CD4-positive, alpha-beta T cell treated with Interferon alpha-2 for 1 hour (primary cell): Measurements from ENCODE around the gene MSI2.
"Not testable (repeated sequence)": the region's sequence is repeated elsewhere in the genome, so short reads cannot be mapped to it uniquely, and the experiment has no call there.

ENCODE experiments used
- DNase-seq, 2 donors: peaks; one replicate each; pipeline ENCODE4 v3.0.0-alpha.2; 2020 to 2022

MSI2 gene

DNA sequence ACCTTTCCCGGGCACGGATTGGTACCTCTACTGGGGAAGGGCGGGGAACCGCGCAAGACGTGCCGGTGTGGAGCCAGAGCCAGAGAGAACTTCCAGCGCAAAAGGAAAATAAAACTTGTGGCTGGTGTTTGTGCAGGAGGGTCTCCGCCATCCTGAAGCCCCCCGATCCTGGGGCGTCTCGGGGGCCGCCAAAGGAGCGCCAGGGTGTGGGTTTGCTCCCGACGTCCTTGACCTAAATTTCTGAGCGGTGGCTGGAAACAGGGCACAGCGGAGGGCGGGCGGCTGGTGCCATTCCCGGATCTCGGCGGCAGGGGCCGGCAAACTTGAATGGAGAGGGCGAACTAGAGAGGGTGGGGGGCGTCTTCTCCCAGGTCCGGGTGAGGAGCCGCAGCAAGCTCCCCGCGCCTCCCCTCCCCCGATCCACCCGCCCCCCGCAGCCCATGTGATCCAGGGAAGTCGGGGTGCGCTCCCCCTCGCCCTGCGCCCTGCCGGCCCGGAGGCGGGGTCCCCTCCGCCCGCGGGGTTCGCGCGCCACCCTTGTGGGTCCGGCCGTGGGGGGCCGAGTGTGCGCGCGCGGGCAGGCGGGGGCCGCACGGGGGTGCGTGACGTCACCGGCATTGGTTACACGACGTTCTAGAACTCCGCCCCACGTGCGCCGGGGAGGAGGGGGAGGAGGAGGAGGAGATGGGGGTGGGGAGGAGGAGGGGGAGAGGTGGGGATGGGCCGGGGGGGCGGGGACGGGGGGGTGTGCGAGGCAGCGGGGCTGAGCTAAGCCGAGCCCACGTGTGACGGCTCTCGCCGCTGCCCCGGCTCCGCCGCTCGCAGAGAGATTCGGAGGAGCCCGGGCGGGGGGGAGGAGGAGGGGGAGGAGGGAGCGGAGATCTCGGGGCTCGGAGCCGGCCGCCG lies at the start of gene MSI2:
Gene MSI2, plus strand, starts transcription at position 748 of the 906 bp plus-strand sequence. CDS start 220 bp downstream, outside the sequence.
- DNase-seq: peak; percentile 93 to 95

DNA sequence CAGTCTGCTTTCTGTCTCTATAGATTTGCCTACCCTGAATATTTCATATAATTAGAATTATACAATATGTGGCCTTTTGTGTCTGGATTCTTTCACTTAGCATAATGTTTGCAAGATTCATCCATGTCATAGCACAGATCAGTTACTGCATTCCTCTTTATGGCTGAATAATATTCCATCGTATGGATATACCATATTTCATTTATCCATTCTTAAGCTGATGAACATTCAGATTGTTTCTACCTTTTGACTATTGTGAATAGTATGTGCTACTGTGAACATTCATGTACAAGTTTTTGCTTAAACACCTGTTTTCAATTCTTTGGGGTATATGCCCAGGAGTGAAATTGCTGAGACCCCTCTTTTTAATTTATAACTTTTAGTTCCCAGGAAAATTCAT lies 49.4 kb upstream of the MSI2 start:
- no peak for DNase-seq

DNA sequence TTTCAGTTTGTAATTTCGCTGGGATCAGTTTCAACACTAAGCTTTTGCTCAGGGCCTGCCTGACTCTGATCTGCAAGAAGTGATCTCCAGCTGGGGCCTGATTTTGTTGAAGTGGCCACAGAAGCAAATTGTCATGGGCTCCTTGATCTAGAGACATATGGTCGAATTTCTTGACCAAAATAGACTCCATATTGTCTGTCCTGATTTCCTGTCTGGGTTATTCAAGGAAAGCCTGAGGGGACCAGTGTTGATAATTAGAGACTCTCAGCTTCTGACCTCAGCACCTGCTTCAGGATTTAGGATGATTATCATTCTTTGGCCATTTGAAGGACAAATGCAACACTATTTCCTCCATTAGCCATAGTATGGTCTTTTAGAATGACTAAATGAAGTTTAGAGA lies 48.9 kb upstream of the MSI2 start:
- no peak for DNase-seq

DNA sequence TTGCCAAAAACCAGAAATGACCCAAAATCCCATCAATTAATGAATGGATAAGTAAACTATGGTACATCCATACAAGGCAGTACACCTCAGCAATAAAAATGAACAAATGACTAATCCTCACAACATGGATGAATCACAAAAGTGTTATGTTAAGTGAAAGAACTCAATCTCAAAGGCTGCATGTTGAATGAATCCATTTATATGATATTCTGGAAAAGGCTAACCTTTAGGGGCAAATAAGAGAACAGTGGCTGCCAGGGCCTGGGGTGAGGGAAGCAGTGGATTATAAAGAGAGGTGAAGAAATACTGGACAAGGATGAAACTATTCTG lies 46.1 kb upstream of the MSI2 start:
- no peak for DNase-seq

DNA sequence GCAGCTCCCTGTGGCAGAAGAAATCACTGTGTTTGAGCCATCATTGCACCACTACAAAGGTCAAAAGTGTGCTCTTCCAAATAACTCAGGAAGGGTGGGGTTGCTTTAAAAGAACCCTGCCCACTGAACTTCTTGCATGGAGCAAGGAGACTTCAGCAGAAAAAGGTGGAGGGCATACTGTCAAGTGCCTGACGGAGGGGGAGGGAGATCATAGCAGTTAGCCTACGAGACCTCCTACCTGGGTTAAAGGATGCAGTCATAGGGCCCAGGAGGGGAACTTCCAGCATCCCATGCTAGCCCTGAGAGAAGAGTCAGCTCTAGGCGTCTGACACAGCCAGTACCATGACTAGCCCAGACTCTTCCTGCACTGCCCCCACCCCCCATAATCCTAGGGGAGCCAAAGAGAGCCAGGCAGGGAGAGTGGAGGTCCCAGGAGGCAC lies 45.3 kb upstream of the MSI2 start:
- no peak for DNase-seq

DNA sequence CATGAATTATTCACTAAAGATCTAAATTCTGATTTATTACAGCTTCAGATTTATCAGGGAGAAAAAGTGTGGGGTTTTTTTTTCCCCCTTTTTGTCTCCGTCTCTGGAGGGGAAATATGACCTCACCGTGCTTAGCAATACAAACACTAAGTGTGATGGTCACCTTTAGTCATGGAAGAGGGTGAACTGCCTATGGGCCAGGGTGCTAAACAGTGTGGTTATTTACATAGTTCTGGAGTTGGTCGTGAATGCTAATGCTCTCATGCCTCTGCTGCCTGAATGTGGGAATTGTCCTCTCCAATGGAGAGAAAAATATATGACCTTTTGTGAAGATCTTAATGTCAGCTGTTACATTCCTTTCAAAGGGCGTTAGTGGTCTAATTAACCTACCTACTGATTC lies 44.8 kb upstream of the MSI2 start:
- DNase-seq: no peak

DNA sequence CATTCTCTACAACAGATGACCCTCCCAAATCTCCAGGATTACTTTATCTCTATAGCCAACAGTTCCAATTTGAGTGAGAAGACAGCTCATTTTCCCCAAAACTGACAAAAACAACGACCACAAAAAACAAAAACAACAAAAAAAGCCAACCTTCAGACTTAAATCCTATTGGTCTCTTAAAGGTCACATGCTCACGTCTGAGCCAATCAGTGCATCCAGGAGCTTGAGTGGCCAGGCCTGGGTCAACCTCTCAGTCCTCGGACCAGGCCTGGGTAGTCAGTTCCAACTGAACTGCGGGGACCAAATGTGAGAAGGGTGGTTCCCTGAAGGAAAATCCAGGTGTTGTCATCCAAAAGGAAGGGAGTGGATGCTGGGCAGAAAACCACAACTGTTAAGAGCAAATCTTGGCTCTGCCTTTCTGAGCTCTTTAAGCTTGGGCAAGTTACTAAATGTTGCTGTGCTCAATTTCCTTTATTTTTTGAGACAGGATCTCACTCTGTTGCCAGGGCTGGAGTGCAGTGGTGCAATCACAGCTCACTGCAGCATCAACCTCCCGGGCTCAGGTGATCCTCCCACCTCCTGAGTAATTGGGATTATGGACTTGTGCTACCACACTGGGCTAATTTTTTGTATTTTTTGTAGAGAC lies 43.0 kb upstream of the MSI2 start:
- no peak for DNase-seq

DNA sequence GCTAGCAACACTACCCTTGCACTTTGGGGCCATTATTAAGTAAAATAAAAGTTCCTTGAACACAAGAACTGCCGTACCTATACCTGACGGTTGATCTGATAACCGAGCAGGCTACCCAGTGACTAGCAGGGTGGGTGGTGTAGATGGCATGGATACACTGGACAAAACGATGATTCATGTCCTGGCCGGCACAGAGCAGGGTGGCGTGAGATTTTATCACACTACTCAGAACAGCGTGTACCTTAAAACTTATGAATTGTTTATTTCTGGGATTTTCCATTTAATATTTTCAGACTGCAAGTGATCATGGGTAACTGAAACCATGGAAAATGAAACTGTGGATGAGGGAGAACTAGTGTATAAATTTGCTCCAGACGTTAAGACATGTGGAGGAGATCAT lies 41.0 kb upstream of the MSI2 start:
- no peak for DNase-seq

DNA sequence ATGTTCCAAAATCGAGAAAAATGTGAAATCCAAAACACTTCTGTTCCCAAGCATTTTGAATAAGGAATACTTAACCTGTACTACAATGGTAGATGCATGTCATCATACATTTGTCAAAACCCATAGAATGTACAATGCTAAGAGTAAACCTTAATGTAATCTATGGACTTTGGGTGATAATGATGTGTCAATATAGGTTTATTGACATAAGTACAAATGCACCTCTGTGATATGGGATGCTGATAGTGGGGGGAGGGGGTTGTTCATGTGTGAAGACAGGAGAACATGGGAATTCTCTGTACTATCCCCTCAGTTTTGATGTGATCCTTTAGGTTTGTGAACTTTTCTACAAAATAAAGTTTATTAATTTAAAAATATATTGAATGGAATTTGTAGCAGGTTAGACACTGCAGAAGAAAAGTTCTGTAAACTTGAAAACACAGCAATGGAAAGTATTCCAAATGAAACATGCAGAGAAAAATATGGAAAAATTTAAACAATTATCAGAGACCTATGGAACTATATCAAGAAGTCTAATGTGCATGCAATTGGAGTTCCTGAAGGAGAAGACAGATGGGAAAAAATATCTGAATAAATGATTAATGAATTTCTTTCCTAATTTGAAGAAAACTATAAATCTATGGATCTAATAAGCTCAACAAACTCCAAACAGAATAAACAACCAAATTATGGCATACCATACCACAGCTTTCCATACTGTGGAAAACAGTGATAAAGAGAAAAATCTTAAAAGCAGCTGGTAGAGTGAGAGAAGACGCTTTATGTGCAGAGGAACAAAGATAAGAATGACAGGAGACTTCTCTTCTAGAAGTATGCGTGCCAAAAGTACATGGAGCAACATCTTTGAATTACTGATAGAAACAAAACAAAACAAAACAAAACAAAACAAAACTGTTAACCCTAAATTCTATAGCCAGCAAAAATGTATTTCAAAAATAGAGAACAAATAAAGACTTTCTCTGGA lies 34.7 kb upstream of the MSI2 start:
- DNase-seq: no peak

DNA sequence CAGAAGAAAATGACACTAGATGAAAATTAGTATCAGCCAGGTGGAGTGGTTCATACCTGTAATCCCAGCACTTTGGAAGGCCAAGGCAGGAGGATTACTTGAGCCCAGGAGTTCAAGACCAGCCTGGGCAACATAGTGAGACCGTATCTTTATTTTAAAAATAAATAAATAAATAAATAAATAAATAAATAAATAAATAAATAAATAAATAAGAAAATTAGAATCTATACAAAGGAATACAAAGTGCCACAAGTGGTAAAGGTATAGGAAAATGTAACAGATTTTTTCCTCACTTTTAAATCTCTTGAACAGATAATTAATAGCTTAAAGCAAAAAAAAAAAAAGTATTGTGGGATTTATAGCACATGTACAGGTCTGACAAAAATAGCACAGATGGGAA lies 33.9 kb upstream of the MSI2 start:
- DNase-seq: not testable (repeated sequence)

DNA sequence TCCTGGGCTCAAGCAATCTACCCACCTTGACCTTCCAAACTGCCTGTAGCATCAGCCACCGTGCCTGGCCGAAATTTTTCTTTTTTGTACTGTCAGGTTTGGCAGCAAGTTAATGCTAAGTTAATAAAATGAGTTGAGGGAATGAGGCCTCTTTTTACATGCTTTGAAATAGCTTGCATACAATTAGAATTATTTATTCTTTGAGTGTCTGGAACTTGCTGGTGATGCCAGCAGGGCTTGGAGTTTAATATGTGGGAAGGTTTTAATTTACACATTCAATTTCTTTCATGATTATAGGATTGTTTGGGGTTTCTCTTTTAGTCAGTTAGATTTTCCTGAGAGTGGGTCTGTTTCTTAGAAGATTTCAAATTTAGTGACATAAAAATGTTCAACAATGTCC lies 31.2 kb upstream of the MSI2 start:
- no peak for DNase-seq

DNA sequence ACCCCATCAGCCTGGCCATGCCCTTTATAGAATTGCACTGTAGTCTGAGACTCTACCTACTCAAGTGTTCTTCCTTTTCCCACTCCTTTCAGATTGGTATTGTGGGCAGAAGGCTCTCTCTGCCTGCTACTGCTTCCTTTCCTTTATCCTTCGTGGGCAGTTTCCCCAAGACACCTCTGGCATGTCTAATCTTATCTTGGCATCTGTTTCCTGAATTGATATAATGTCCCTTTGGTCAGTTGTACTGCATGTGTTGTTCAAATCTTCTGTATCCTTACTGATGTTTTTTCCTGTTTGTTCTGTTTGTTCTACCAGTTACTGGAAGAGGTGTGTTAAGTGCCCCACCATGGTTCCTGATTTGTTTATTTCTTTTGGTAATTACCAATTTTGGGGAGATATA lies 29.5 kb upstream of the MSI2 start:
- DNase-seq: no peak

DNA sequence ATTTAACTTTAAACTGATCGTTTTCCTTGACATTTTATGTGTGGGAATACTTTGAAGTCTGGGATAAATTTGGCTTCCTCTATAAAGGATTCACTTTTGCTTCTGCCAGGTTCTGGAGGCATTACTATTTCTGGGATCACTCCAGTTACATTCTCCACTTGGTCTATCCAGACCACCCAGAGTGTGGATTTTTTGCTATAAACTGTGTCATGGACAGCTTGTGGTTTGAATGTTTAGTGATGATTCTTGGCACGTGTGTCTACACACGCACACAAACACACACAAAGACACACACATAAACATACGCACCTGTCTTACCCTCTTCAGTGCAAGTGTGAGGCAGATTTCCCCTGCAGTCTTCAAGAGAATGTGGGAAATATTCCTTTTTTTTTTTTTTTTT lies 27.4 kb upstream of the MSI2 start:
- no peak for DNase-seq

DNA sequence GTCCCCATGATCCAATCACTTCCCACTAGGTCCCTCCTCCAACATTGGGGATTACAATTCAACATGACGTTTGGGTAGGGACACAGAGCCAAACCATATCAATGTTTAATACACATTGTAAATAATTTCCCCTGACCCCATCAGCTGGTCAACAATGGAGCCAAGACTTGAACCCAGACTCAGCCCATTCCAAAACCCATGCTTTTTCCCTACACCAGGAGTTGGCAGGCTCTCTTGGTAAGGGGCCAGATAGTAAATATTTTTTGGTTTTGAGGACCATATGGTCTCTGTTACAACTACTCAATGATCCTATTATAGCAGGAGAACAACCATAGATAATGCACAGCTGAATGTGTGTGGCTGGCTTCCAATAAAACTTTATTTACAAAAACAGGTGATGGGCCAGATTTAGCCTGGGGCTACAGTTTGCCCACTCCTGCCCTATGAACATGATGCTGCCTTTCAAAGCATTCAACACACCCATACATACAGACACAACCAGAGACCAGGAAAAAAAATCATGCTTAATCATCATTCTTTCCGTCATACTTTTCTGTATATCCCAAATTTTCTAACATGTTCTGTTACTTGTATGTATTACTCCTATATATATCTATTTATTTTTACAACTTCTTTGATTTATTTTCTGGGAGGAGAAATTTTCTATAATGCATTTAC lies 22.1 kb upstream of the MSI2 start:
- no peak for DNase-seq

DNA sequence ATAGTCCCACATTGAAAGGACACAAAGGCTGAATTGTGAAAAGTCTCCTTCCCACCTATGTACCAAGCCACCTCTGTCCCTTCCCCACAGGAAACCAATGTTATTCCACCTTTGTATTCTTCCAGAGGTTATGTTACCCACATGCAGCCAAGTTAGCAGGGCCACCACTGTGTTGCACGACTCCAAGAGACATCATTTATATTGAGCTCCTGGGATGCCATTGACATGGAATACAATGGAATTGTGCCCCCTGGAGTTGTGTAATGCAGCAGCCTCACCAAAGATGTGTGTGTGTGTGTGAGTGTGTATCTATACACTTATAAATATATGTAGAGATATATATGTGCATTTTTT lies 21.6 kb upstream of the MSI2 start:
- DNase-seq: no peak

DNA sequence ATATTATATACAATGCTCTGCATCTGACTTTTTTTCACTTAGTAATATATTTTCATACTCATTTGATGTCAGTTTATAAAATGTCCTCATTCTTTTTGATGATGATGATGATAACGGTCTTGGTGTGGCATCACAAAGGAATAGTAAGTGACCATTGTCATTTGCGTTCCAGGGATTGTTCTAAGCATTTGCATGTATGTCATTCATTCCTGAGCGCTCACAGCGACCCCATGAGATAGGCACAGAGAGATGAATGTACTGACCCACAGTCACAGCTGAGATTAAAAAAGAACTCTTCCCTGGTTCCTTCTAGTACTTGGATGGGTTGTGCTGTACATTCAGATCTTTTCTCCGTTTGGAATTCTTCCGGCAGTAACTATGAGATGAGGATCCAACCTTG lies 21.2 kb upstream of the MSI2 start:
- no peak for DNase-seq

DNA sequence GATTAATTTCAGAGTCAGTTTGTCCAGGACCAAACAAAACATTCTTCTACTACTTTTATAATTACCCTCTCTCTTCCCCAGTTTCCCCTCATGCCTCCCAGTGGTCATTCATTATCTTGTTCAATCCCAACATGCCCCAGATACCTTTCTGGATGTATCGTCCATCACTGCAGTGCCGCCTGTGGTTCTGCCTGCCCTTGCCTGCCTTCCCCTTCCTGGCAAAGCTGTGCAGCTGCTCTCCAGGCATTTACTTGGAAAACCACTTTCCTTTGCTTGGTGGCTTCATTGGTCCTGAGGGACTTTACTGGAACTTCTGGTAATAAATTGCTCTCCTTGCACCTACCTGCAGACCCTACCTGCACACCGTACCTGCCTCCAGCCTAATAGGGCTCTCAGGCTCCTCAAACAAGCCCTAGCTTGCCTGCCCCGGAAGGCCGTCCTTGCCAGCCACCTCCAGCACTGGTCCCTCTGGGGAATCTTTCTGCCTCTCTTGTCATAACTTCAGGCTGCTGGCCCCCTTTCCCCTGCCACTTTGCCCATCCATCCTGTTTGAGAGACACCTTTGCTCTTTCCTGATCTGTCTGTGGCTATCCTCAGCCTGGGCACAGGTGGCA lies 19.5 kb upstream of the MSI2 start:
- DNase-seq: no peak

DNA sequence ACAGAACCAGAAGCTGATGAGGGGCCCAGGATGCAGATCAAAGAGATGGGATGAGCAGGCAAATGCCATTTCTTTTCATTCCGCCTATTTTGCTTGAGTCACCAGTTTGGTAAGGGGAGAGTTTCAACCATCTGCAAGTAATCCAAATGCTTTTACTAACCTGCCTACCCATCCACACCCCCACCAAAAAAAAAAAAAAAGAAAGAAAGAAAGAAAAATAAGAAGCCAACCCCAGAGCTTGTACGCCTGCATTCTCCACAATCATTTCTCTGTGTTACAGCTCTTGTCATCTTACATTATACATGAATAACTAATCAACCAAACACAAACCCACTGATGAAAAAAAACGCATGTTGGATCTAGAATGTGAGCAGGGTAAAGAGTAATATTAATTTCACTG lies 15.7 kb upstream of the MSI2 start:
- DNase-seq: no peak

DNA sequence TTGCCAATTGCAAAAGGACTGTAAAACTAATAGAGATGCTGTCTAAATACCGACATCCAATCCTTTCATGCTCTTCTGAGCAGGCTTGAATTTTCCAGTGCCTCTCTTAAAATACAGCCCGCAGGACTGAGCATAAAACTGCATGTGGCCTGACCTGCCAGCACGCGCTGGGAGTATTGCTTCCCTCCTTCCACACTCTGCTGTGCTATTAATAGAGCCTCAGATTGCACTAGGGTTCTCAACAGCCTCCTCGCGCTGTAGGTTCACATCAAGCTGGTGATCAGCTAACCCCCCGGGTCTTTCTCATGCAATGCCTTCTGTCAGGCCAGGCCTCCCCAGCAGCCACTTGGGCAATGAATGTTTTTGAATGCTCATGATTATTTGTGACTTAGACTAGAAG lies 14.2 kb upstream of the MSI2 start:
- no peak for DNase-seq

DNA sequence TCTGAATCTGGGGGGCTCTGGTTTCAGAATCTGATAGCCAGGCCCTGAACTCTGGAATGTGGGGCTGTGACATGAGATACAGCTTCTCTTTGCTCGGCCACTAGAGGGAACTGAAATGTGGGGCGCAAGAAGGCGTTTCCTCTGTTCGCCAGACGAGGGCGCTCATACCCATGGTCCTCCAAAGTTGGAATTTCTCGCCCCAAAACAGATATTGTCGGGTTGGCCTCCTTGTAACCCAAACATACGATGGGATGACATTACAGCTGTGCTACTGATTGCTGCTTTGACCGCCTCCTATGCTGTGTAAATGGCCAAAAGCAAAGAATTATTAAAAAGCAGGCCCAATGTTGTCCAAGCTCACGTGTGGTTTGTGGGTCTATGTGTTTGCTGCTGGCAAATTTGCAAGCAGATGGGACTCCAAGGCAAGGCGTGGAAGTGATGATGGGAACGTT lies 13.1 kb upstream of the MSI2 start:
- peak; percentile 68 to 80 for DNase-seq

DNA sequence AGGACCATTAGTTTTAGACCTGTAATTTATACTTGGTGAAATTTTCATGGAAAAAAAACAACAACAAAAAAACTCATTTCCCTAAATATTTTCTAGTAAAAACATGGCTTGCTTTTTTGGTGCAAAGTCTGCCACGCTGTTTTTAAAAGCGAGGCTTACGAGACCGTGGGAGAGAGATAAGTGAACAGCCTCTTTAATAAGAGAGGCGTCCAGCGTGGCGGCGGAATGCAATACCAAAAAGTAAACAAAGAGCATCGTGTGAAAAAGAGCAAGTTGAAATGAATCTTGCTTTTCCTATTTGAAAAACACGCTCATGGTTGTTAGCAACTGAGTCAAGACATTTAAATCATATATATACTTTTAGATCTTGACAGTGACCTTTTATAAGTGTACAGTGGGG lies 10.5 kb upstream of the MSI2 start:
- DNase-seq: no peak

DNA sequence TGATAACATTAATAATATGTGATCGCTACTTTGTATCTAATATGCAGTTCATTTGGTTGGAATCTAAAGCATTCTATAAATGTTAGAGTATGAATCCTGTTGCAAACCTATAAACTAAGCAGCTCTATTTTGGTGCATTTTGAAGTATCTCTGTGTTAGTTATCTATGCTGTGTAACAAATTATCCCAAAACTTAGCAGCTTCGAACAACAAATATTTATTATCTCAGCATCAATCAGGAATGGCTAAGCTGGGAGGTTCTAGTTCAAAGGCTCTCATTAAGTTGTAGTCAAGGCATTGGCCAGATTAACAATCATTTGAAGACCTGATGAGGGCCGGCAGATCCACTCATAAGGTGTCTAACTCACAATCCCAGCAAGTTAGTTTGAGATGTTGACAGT lies 10.1 kb upstream of the MSI2 start:
- DNase-seq: no peak
